Skeletal muscle tissue (tissue), 4 donors: ENCODE measurements around the gene CIB2. TPM values are rescaled to one million over a fixed set of nuclear protein-coding genes. Genes with fewer than 3 reads are reported as not detected.

ENCODE experiments used
- H3K27ac ChIP-seq: one replicate; pipeline ENCODE4 v1.7.0; 2013; ENCODE audit warnings: mild to moderate bottlenecking, low read depth, low read length, inconsistent platforms
- H3K27me3 ChIP-seq, 3 donors: one replicate each; pipeline ENCODE4 v1.7.0; 2013; ENCODE audit warnings: low read length in 3 of 3; ENCODE audit not compliant: control insufficient read depth in 3 of 3, insufficient read depth in 3 of 3
- H3K36me3 ChIP-seq, 3 donors: one replicate each; pipeline ENCODE4 v1.7.0; 2013; ENCODE audit warnings: low read length in 3 of 3; ENCODE audit not compliant: control insufficient read depth in 3 of 3, insufficient read depth in 3 of 3
- H3K4me1 ChIP-seq, 3 donors: one replicate each; pipeline ENCODE4 v1.7.0; 2013; ENCODE audit warnings: low read length in 3 of 3, mild to moderate bottlenecking in 3 of 3; ENCODE audit not compliant: control insufficient read depth in 3 of 3, insufficient read depth in 3 of 3
- H3K4me3 ChIP-seq, 3 donors: one replicate each; pipeline ENCODE4 v1.7.0; 2013; ENCODE audit warnings: low read length in 3 of 3
- H3K9ac ChIP-seq, 3 donors: one replicate each; pipeline ENCODE4 v1.7.0; 2013; ENCODE audit warnings: low read length in 3 of 3, mild to moderate bottlenecking in 3 of 3, moderate library complexity in 2 of 3, low read depth in 1 of 3
- H3K9me3 ChIP-seq, 3 donors: one replicate each; pipeline ENCODE4 v1.7.0; 2013; ENCODE audit warnings: low read length in 3 of 3; ENCODE audit not compliant: control insufficient read depth in 3 of 3
- total RNA-seq: library from RNA; depleted of rRNA; stranded (reverse); fragments of >200 nt; gene quantifications from one replicate; pipeline ENCODE4 v1.2.3, GENCODE V29; 2014
- donor health status: Osteomylitis.

The CIB2 gene
- total RNA-seq, 1 donor from 2014 or later, result 6.3 TPM

DNA sequence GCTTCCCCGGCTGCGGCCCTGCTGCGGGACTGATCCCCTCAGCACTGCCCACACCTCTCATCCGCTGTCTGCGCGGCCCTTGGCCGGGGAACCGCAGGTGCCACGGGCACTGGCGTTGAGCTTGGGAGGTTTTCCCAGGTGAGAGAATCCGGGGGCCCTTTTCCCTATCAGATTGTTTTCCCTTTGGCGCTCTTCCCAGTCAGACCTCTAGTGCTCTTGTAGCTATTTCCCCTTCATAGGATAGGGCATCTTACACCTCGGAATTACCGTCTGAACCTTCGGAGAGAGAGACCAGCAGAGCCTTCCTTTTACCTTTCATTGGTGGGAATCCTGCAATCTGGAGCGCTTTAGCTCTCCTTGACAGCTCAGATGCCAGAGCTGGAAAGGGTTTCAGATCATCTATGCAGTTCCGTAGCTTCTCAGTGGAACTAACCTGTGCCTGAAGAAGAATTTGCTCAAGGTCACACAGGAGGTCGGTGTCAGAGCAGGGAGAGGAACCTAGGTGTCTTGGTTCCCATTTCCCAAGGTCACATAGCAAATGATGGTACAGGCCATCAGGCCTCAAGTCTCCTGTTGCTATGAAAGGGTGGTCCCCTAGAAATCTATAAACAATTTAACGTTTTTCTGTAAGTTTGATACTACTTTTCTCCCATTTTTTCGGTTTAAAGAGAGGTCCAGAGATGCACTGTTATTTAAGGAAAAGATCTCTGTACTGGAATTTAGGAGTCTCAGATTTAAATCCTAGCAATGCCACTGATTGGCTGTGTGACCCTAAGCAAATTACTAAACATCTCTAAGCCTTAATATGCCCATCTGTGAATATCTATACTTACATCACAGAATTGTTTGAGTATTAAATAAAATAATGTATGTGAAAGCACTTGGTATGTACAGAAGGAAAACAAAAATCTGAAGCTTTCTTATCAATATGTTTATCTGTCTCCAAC lies 18.8 kb upstream of the CIB2 start:
- Histone ChIP-seq H3K27me3 (no peaks in the 10 kb centered on the region), H3K4me3 (peak overlapping the region; percentile 68 to 86 (median 86)), H3K27ac (peak overlapping the region; percentile 83), H3K9me3 (no peaks in the 10 kb centered on the region), H3K36me3 (peaks cover 0 to 2% (median 0%) of the 10 kb centered on the region in 3 donors), H3K4me1 (peaks cover 27 to 47% (median 46%) of the 10 kb centered on the region in 3 donors), H3K9ac (peak overlapping the region; percentile 90 to 97 (median 92))

DNA sequence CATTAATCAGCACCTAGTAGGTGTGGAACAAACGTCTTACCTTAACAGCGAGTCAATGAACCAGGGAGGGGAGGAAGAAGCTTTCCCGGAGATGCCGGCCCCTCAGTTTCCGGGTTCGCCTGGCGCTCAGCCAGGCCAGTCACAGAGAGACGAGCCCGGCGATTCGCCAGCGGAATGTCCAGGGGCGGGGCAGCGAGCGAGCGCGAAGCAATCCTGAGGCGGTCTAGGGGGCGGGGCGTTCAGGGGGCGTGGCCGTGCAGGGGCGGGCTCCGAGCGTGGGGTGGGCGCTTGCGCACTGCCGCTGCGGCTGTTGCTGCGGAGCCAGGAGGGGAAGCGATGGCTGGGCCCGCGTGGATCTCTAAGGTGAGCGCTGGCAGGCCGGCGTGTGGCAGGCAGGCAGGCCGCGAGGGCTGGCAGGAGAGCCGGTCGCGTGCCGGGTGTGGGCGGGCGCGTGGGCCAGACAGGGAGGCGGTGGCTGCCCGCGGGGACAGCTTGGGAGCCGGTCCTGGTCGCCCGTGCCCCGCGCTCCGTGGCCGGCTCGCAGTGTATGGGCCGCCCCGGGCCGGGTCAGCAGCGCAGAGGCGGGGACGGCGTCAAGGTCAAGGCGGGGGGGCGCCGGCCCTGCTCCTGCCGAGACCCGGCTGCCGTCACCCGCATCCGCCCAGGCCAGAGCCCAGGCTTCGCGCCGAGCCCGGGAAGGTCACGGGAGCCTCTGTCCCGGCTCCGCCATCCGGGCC lies 18.0 kb upstream of the CIB2 start, which contains the start of gene IDH3A:
Gene IDH3A, plus strand, starts transcription at position 295 of the 737 bp plus-strand sequence. Its CDS starts 42 bp downstream, at position 337.
- Histone ChIP-seq H3K9ac (peak within 1 kb of the TSS; percentile 90 to 97 (median 92)), H3K9me3 (no peaks in the 10 kb centered on the region), H3K27ac (peak within 1 kb of the TSS; percentile 83), H3K4me1 (peaks cover 27 to 40% (median 38%) of the 10 kb centered on the region in 3 donors), H3K4me3 (peak within 1 kb of the TSS; percentile 73 to 86 (median 86)), H3K27me3 (no peaks in the 10 kb centered on the region), H3K36me3 (no peaks in the 10 kb centered on the region)

DNA sequence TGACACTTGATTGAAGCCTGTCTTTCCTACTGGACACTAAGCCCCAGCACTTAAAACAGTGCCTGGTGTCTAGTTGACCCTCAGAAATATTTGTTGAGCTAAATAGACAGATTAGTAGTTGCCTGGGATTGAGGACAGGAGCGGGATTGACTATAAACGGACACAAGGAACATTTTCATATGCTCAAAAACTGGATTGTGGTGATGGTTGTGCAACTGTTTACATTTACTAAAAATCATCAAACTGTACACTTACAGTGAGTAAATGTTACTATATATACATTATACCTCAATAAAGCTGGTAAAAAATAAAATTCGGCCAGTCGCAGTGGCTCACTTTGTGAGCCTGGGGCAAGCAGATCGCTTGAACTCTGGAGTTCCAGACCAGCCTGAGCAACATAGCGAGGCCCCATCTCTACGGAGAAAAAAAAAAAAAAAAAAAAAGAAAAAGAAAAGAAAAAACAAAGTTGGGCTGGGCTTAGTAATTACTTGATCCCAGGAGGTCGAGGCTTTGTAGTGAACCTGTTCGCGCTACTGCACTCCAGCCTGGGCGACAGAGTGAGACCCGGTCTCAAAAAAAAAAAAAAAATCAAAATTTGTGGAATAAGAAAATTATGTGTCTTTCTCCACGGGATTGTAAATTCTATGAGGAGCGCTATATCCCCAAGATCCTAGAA lies 17.3 kb upstream of the CIB2 start:
- Histone ChIP-seq H3K36me3 (no peaks in the 10 kb centered on the region), H3K9me3 (no peaks in the 10 kb centered on the region), H3K27me3 (no peaks in the 10 kb centered on the region), H3K27ac (peak overlapping the region; percentile 83), H3K9ac (peak overlapping the region; percentile 64 to 78 (median 75)), H3K4me1 (peaks cover 27 to 40% (median 35%) of the 10 kb centered on the region in 3 donors), H3K4me3 (peak overlapping the region; percentile 69 to 86 (median 73))

DNA sequence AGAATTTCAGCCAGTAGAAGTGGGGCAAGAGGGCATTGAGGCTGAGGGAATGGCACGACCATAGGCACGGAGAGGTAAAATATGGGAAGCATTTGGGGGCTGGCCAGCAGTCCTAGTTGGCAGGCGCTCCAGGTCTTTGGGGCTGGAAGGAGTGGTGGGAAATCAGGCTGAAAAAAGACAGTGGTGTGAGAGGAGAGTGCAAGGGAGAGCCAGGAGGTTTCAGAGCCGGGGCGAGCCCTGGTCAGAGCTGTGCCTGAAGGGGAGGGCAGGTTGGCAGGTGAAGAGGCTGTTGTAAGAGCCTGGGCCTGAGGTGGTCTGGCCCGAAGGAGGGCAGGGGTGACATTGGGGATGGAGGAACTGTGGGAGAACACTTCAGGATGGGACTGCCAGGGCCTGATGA lies 16.3 kb upstream of the CIB2 start:
- H3K4me3 ChIP-seq, result peak overlapping the region in 1 of 3 donors; percentile 6
- H3K27me3 ChIP-seq, result no peaks in the 10 kb centered on the region
- peak overlapping the region; percentile 83 for H3K27ac ChIP-seq
- H3K36me3 ChIP-seq, result no peaks in the 10 kb centered on the region
- H3K9ac ChIP-seq, result peak overlapping the region in 2 of 3 donors; percentile 40 to 50
- H3K4me1 ChIP-seq, result peaks cover 27 to 40% (median 35%) of the 10 kb centered on the region in 3 donors
- H3K9me3 ChIP-seq, result no peaks in the 10 kb centered on the region

DNA sequence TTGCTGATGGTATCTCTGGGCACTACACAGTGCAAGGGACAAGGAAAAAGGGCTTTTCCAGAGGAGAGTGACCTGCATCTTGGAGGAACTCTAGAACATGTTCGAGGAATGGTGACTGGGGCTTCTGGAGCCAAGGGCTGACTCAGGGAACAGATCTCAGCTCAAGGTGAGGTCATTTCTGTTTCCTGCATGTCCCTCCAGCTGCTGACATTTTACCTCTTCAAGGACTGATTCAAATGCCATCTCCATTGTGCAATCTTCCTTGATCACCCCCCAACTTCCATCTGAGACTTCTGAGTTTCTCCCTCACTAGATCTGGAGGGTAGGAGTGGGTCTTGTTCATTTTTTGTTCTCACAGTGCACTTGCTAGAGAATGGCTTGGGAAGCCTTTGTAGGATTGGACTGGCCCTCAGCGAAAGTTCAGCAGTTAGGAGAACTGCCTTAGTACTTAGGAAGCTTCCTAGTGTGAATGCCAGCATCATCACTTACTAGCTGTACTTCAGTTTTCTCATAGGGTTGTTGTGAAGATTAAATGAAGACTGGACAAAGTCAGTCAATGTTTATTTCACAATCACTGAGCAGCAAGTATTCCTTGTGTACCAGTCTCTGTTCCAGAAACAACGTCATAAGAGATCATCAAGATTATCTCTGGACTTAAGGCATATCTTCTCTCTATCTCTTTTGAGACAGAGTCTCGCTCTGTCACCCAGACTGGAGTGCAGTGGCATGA lies 15.3 kb upstream of the CIB2 start:
- H3K4me3 ChIP-seq, result no peak overlapping the region
- peak overlapping the region; percentile 83 for H3K27ac ChIP-seq
- no peaks in the 10 kb centered on the region for H3K36me3 ChIP-seq
- no peaks in the 10 kb centered on the region for H3K27me3 ChIP-seq
- peaks cover 27 to 40% (median 35%) of the 10 kb centered on the region in 3 donors for H3K4me1 ChIP-seq
- no peaks in the 10 kb centered on the region for H3K9me3 ChIP-seq
- no peak overlapping the region for H3K9ac ChIP-seq

DNA sequence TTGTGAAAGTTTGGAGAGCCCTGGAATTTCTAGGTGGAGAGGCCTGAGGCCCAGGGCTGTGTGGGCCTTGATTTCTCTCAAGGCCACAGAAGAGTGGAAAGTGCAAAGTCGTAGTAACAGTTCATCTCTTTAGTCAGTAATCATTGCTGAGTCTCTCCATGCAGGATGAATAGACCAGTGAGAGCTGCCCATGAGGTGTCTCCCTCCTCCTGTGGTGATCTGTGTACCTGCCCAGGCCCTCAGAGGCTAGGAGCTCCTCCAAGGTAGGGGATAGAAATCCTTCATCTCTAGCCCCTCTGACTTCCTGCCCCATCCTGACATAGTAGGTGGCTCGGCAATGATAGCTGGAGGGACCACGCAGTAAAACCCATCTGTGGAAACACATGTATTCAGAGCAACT lies 11.1 kb upstream of the CIB2 start:
- Histone ChIP-seq H3K4me1 (peaks cover 3 to 13% (median 7%) of the 10 kb centered on the region in 3 donors), H3K36me3 (no peaks in the 10 kb centered on the region), H3K9me3 (no peaks in the 10 kb centered on the region), H3K9ac (no peak overlapping the region), H3K27ac (no peak overlapping the region), H3K27me3 (no peaks in the 10 kb centered on the region), H3K4me3 (no peak overlapping the region)

DNA sequence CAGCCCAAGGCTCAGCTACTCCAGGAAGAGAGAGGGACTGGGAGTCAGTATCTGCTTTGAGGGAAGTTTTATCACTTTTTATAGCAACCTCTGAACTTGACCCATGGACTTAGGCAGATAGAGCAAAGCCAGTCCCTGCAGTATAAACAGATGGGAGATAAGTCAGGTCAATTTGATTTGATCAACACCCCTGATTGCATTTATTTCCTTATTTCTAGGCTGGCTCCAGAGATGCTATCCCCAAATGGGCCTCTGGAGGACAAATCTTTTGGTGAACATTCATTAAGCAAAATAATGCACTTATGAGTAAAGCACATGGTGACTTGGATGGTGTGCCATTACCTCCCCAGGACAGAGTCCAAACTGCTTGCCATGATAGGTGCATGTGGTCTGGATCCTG lies 9.0 kb upstream of the CIB2 start:
- no peaks in the 10 kb centered on the region for H3K27me3 ChIP-seq
- no peak overlapping the region for H3K27ac ChIP-seq
- no peaks in the 10 kb centered on the region for H3K36me3 ChIP-seq
- no peaks in the 10 kb centered on the region for H3K4me1 ChIP-seq
- H3K9me3 ChIP-seq, result no peaks in the 10 kb centered on the region
- H3K4me3 ChIP-seq, result no peak overlapping the region
- no peak overlapping the region for H3K9ac ChIP-seq

DNA sequence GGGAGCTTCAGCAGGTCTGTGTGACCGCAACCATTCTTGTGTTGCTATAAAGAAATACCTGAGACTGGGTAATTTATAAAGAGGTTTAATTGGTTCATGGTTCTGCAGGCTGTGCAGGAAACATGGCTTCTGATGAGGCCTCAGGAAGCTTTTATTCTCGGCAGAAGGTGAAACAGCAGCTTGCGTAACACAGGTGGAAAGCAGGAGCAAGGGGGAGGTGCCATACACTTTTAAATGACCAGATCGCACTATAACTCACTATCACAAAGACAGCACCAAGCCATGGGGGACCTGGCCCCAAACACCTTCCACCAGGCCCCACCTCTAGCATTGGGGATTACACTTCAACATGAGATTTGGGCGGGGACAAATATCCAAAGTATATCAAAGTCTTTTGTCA lies 8.3 kb upstream of the CIB2 start:
- H3K4me3 ChIP-seq, result no peak overlapping the region
- no peaks in the 10 kb centered on the region for H3K36me3 ChIP-seq
- H3K9me3 ChIP-seq, result no peaks in the 10 kb centered on the region
- no peak overlapping the region for H3K9ac ChIP-seq
- H3K4me1 ChIP-seq, result no peaks in the 10 kb centered on the region
- H3K27ac ChIP-seq, result no peak overlapping the region
- H3K27me3 ChIP-seq, result no peaks in the 10 kb centered on the region

DNA sequence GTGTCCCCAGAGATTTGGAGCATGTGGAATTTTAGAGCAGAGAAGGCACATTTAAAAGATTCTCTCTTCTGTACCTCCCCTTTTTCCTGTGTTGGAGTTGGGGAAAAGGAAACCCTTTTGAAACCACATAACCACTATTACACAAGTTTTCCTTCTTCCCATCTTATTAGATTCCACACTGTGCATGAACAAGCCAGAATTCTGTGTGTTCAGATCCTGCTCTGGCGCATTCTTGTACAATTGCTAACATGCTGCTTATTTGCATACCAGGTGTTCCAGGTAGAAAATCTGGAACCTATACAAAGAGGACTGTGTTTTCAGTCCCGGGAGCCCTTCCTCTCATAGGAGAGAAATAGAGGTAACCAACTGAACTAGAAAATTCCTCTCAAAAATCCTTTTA lies 2.6 kb upstream of the CIB2 start:
- Histone ChIP-seq H3K27ac (no peak overlapping the region), H3K36me3 (no peaks in the 10 kb centered on the region), H3K4me3 (no peak overlapping the region), H3K27me3 (no peaks in the 10 kb centered on the region), H3K9ac (no peak overlapping the region), H3K9me3 (no peaks in the 10 kb centered on the region), H3K4me1 (peaks cover 18 to 26% (median 21%) of the 10 kb centered on the region in 3 donors)
